Mesenchymal stem cell (in vitro differentiated cells and primary cell): Measurements from ENCODE around the gene GRK3.

Source experiments
- DNase-seq: peaks from one replicate; pipeline ENCODE4 v3.0.0-alpha.2; 2013
- H2AFZ ChIP-seq: one replicate; pipeline ENCODE4 v1.6.1; 2013; ENCODE audit warnings: low read depth, mild to moderate bottlenecking, control low read depth, inconsistent platforms, low read length, moderate library complexity
- H2AK5ac ChIP-seq: 2 replicates; pipeline ENCODE4 v1.6.1; 2013; ENCODE audit warnings: low read length, moderate library complexity, mild to moderate bottlenecking, inconsistent platforms; ENCODE audit not compliant: severe bottlenecking
- H2BK120ac ChIP-seq: one replicate; pipeline ENCODE4 v1.6.1; 2013; ENCODE audit warnings: low read depth, mild to moderate bottlenecking, inconsistent platforms, low read length, moderate library complexity
- H2BK12ac ChIP-seq, 2 experiments: one replicate each; pipeline ENCODE4 v1.6.1; 2013; ENCODE audit warnings: inconsistent platforms in 2 of 2, low read length in 2 of 2, mild to moderate bottlenecking in 2 of 2, moderate library complexity in 2 of 2, control low read depth in 1 of 2
- H2BK15ac ChIP-seq: one replicate; pipeline ENCODE4 v1.6.1; 2013; ENCODE audit warnings: mild to moderate bottlenecking, low read depth, inconsistent platforms; ENCODE audit not compliant: poor library complexity, severe bottlenecking
- H2BK5ac ChIP-seq: 2 replicates; pipeline ENCODE4 v1.6.1; 2013; ENCODE audit warnings: low read depth, mild to moderate bottlenecking, low read length, control low read depth, inconsistent platforms; ENCODE audit not compliant: poor library complexity, severe bottlenecking
- H3K14ac ChIP-seq, 2 experiments: one replicate each; pipeline ENCODE4 v1.6.1; 2013; ENCODE audit warnings: inconsistent platforms in 2 of 2, low read length in 2 of 2, control low read depth in 1 of 2, mild to moderate bottlenecking in 1 of 2, moderate library complexity in 1 of 2
- H3K18ac ChIP-seq, 2 experiments: one replicate each; pipeline ENCODE4 v1.6.1; 2013; ENCODE audit warnings: inconsistent platforms in 2 of 2, low read length in 2 of 2, control low read depth in 1 of 2, low read depth in 1 of 2, mild to moderate bottlenecking in 1 of 2
- H3K23ac ChIP-seq, 2 experiments: one replicate each; pipeline ENCODE4 v1.6.1; 2013; ENCODE audit warnings: inconsistent platforms in 2 of 2, low read length in 2 of 2, mild to moderate bottlenecking in 2 of 2, moderate library complexity in 2 of 2, control low read depth in 1 of 2
- H3K27ac ChIP-seq: 2 replicates; pipeline ENCODE4 v1.5.1; 2013; ENCODE audit warnings: mild to moderate bottlenecking, moderate library complexity, low read length, control low read depth, inconsistent platforms; ENCODE audit not compliant: poor library complexity, severe bottlenecking
- H3K27me3 ChIP-seq, 2 experiments: 2 replicates each; pipeline versions ENCODE4 v1.6.1 to v1.7.0; 2013; ENCODE audit warnings: low read length in 2 of 2, mild to moderate bottlenecking in 2 of 2, moderate library complexity in 2 of 2, control low read depth in 1 of 2, inconsistent platforms in 1 of 2; ENCODE audit not compliant: control insufficient read depth in 1 of 2, insufficient read depth in 1 of 2
- H3K36me3 ChIP-seq, 2 experiments: 2 replicates each; pipeline versions ENCODE4 v1.6.1 to v1.7.0; 2013; ENCODE audit warnings: low read length in 2 of 2, control low read depth in 1 of 2, inconsistent platforms in 1 of 2, low read depth in 1 of 2, mild to moderate bottlenecking in 1 of 2; ENCODE audit not compliant: insufficient read depth in 2 of 2, control insufficient read depth in 1 of 2
- H3K4ac ChIP-seq, 2 experiments: one replicate each; pipeline ENCODE4 v1.6.1; 2013; ENCODE audit warnings: inconsistent platforms in 2 of 2, low read length in 2 of 2, mild to moderate bottlenecking in 2 of 2, moderate library complexity in 2 of 2, control low read depth in 1 of 2, low read depth in 1 of 2
- H3K4me1 ChIP-seq: 2 replicates; pipeline ENCODE4 v1.6.1; 2013; ENCODE audit warnings: low read depth, low read length, control low read depth; ENCODE audit not compliant: control insufficient read depth, insufficient read depth
- H3K4me2 ChIP-seq: 2 replicates; pipeline ENCODE4 v1.6.1; 2013; ENCODE audit warnings: low read length, mild to moderate bottlenecking, inconsistent platforms; ENCODE audit not compliant: poor library complexity, severe bottlenecking
- H3K4me3 ChIP-seq, 2 experiments: 2 replicates each; pipeline versions ENCODE4 v1.5.1 to v1.7.0; 2013; ENCODE audit warnings: low read length in 2 of 2, mild to moderate bottlenecking in 2 of 2, control low read depth in 1 of 2, low read depth in 1 of 2; ENCODE audit not compliant: insufficient read depth in 1 of 2
- H3K79me1 ChIP-seq: replicated peaks from 2 replicates; pipeline ENCODE4 v1.6.1; 2013; ENCODE audit warnings: mild to moderate bottlenecking, control low read depth, low read length, inconsistent platforms; ENCODE audit not compliant: poor library complexity, severe bottlenecking
- H3K9ac ChIP-seq: 2 replicates; pipeline ENCODE4 v1.7.0; 2013; ENCODE audit warnings: mild to moderate bottlenecking, low read length, moderate library complexity
- H3K9me3 ChIP-seq: 2 replicates; pipeline ENCODE4 v1.7.0; 2013; ENCODE audit warnings: mild to moderate bottlenecking, low read length; ENCODE audit not compliant: control insufficient read depth
- H4K8ac ChIP-seq: one replicate; pipeline ENCODE4 v1.6.1; 2013; ENCODE audit warnings: inconsistent platforms, mild to moderate bottlenecking, low read length, moderate library complexity
- H4K91ac ChIP-seq: one replicate; pipeline ENCODE4 v1.6.1; 2013; ENCODE audit warnings: mild to moderate bottlenecking, low read length, inconsistent platforms
- WGBS: methylation state at CpG from one replicate; pipeline ENCODE4 v1.1.7; 2013; ENCODE audit warnings: mixed read lengths; 5-methylcytosine and 5-hydroxymethylcytosine counted together

GRK3 gene

GRCh38 chr22:25765016-25765367 lies 200.5 kb downstream of the GRK3 start:
- no peak overlapping the region for H3K14ac ChIP-seq
- no peak overlapping the region for H3K4me2 ChIP-seq
- no peak overlapping the region for H3K4me3 ChIP-seq
- WGBS, result 80% methylated on average over 2 of the region's 2 CpGs
- no peak overlapping the region for H3K23ac ChIP-seq
- no peak overlapping the region for H2BK5ac ChIP-seq
- H3K4ac ChIP-seq, result no peak overlapping the region
- no peaks in the 10 kb centered on the region for H3K79me1 ChIP-seq
- H2AK5ac ChIP-seq, result no peak overlapping the region
- no peak overlapping the region for H3K27ac ChIP-seq
- peaks cover 19% of the 10 kb centered on the region for H3K9me3 ChIP-seq
- H4K91ac ChIP-seq, result no peak overlapping the region
- no peak overlapping the region for H4K8ac ChIP-seq
- H2BK120ac ChIP-seq, result no peak overlapping the region
- H2AFZ ChIP-seq, result no peak overlapping the region
- peaks cover 7% of the 10 kb centered on the region for H3K4me1 ChIP-seq
- H2BK15ac ChIP-seq, result no peak overlapping the region
- DNase-seq, result no peak
- H3K9ac ChIP-seq, result no peak overlapping the region
- H3K18ac ChIP-seq, result no peak overlapping the region
- H2BK12ac ChIP-seq, result no peak overlapping the region
- H3K36me3 ChIP-seq, result no peaks in the 10 kb centered on the region
- H3K27me3 ChIP-seq, result peaks cover 3% of the 10 kb centered on the region in 2 experiments

GRCh38 chr22:25765801-25766200 lies 201.3 kb downstream of the GRK3 start:
- DNase-seq, result no peak
- no peak overlapping the region for H3K14ac ChIP-seq
- no peak overlapping the region for H2BK5ac ChIP-seq

GRCh38 chr22:25766418-25766817 lies 201.9 kb downstream of the GRK3 start:
- no peak overlapping the region for H3K4me2 ChIP-seq
- no peak overlapping the region for H3K4ac ChIP-seq
- no peak overlapping the region for H2BK12ac ChIP-seq
- no peak overlapping the region for H4K91ac ChIP-seq
- H3K23ac ChIP-seq, result no peak overlapping the region
- peaks cover 22% of the 10 kb centered on the region for H3K9me3 ChIP-seq
- no peaks in the 10 kb centered on the region for H3K36me3 ChIP-seq
- H2AFZ ChIP-seq, result no peak overlapping the region
- no peak overlapping the region for H3K9ac ChIP-seq
- no peak overlapping the region for H2BK120ac ChIP-seq
- H3K4me1 ChIP-seq, result peaks cover 4% of the 10 kb centered on the region
- no peak overlapping the region for H4K8ac ChIP-seq
- no peak overlapping the region for H3K27ac ChIP-seq
- H2BK15ac ChIP-seq, result no peak overlapping the region
- H3K4me3 ChIP-seq, result no peak overlapping the region
- no peak overlapping the region for H3K18ac ChIP-seq
- H2AK5ac ChIP-seq, result no peak overlapping the region
- H3K27me3 ChIP-seq, result peaks cover 12 to 16% of the 10 kb centered on the region in 2 experiments
- no peak overlapping the region for H2BK5ac ChIP-seq
- no peaks in the 10 kb centered on the region for H3K79me1 ChIP-seq
- 84% methylated on average over 3 of the region's 3 CpGs for WGBS
- no peak for DNase-seq
- H3K14ac ChIP-seq, result no peak overlapping the region

More at GRCh38 chr22:25765801-25766200, 201.3 kb downstream of the GRK3 start:
- Histone ChIP-seq H4K8ac (no peak overlapping the region), H3K4me3 (no peak overlapping the region), H3K27ac (no peak overlapping the region), H3K4me2 (no peak overlapping the region), H3K4ac (no peak overlapping the region), H3K79me1 (no peaks in the 10 kb centered on the region), H2BK15ac (no peak overlapping the region), H3K18ac (no peak overlapping the region), H2BK12ac (no peak overlapping the region), H3K36me3 (no peaks in the 10 kb centered on the region), H3K9ac (no peak overlapping the region), H3K9me3 (peaks cover 22% of the 10 kb centered on the region), H3K23ac (no peak overlapping the region), H2AK5ac (no peak overlapping the region), H3K27me3 (peaks cover 10 to 11% of the 10 kb centered on the region in 2 experiments), H4K91ac (no peak overlapping the region), H2BK120ac (no peak overlapping the region), H3K4me1 (peaks cover 5% of the 10 kb centered on the region), H2AFZ (no peak overlapping the region)
- WGBS, result 84% methylated on average over 4 of the region's 4 CpGs

GRCh38 chr22:25770333-25770732 lies 205.9 kb downstream of the GRK3 start:
- H3K9me3 ChIP-seq, result peaks cover 22% of the 10 kb centered on the region
- H3K27me3 ChIP-seq, result peaks cover 24 to 33% of the 10 kb centered on the region in 2 experiments
- no peak overlapping the region for H2BK5ac ChIP-seq
- H3K18ac ChIP-seq, result no peak overlapping the region
- no peak overlapping the region for H4K8ac ChIP-seq
- no peak overlapping the region for H3K4me2 ChIP-seq
- no peak overlapping the region for H3K27ac ChIP-seq
- no peak overlapping the region for H2BK120ac ChIP-seq
- no peaks in the 10 kb centered on the region for H3K36me3 ChIP-seq
- H3K14ac ChIP-seq, result no peak overlapping the region
- no peak for DNase-seq
- no peaks in the 10 kb centered on the region for H3K4me1 ChIP-seq
- no peak overlapping the region for H3K4me3 ChIP-seq
- no peak overlapping the region for H4K91ac ChIP-seq
- H3K9ac ChIP-seq, result no peak overlapping the region
- H3K23ac ChIP-seq, result no peak overlapping the region
- no peak overlapping the region for H2BK12ac ChIP-seq
- H3K4ac ChIP-seq, result no peak overlapping the region
- H2AK5ac ChIP-seq, result no peak overlapping the region
- WGBS, result 90% methylated on average over 4 of the region's 4 CpGs
- H2AFZ ChIP-seq, result no peak overlapping the region
- no peak overlapping the region for H2BK15ac ChIP-seq
- H3K79me1 ChIP-seq, result no peaks in the 10 kb centered on the region
